ENCODE data around the gene EIF5A2.

EIF5A2 gene

GRCh38 chr3:170869645-170870593 lies 38.5 kb downstream of the EIF5A2 start, which contains the start of gene RPL22L1:
RPL22L1 (minus strand) TSS chr3:170870195; CDS start chr3:170870167, 28 bp downstream.
- H3K36me3 Mint-ChIP-seq (ENCODE audit: low read depth), result peaks cover 23% of the 10 kb centered on the region
- no peaks in the 10 kb centered on the region for H3K9me3 Mint-ChIP-seq
- H3K4me3 Mint-ChIP-seq, result peak within 1 kb of the TSS; percentile 94
- DNase-seq, result peak; percentile 88
- H3K27ac Mint-ChIP-seq, result peak within 1 kb of the TSS; percentile 100
- TF ChIP-seq CTCF (IDR thresholded peaks at IDR 0.05), result no peak
- H3K4me1 Mint-ChIP-seq, result peaks cover 42% of the 10 kb centered on the region
- H3K27me3 Mint-ChIP-seq (ENCODE audit: low read depth, poor library complexity), result peaks cover 3% of the 10 kb centered on the region

- Mint-ChIP-seq H3K27ac (peak overlapping the region; percentile 100), H3K27me3 (ENCODE audit: low read depth, poor library complexity) (peaks cover 3% of the 10 kb centered on the region), H3K4me1 (peaks cover 42% of the 10 kb centered on the region), H3K9me3 (peaks cover 4% of the 10 kb centered on the region), H3K4me3 (peak overlapping the region; percentile 94), H3K36me3 (ENCODE audit: low read depth) (peaks cover 29% of the 10 kb centered on the region)
- no peak for DNase-seq
- TF ChIP-seq CTCF (IDR thresholded peaks at IDR 0.05), result no peak
These were observed 39.2 kb downstream of the EIF5A2 start for GRCh38 chr3:170869239-170869590.

GRCh38 chr3:170868577-170869238 lies 39.7 kb downstream of the EIF5A2 start:
- H3K36me3 Mint-ChIP-seq (ENCODE audit: low read depth), result peaks cover 34% of the 10 kb centered on the region
- peaks cover 42% of the 10 kb centered on the region for H3K4me1 Mint-ChIP-seq
- DNase-seq, result no peak
- H3K27ac Mint-ChIP-seq, result peak overlapping the region; percentile 100
- TF ChIP-seq CTCF (IDR thresholded peaks at IDR 0.05), result no peak
- H3K4me3 Mint-ChIP-seq, result peak overlapping the region; percentile 94
- peaks cover 4% of the 10 kb centered on the region for H3K9me3 Mint-ChIP-seq
- peaks cover 3% of the 10 kb centered on the region for H3K27me3 Mint-ChIP-seq (ENCODE audit: low read depth, poor library complexity)

GRCh38 chr3:170867143-170867937 lies 41.1 kb downstream of the EIF5A2 start:
- TF ChIP-seq CTCF (IDR thresholded peaks at IDR 0.05), result no peak
- peaks cover 4% of the 10 kb centered on the region for H3K9me3 Mint-ChIP-seq
- peaks cover 34% of the 10 kb centered on the region for H3K36me3 Mint-ChIP-seq (ENCODE audit: low read depth)
- H3K4me1 Mint-ChIP-seq, result peaks cover 42% of the 10 kb centered on the region
- DNase-seq, result no peak
- H3K4me3 Mint-ChIP-seq, result peak overlapping the region; percentile 94
- peaks cover 3% of the 10 kb centered on the region for H3K27me3 Mint-ChIP-seq (ENCODE audit: low read depth, poor library complexity)
- peak overlapping the region; percentile 24 for H3K27ac Mint-ChIP-seq

- H3K36me3 Mint-ChIP-seq (ENCODE audit: low read depth), result peaks cover 34% of the 10 kb centered on the region
- peaks cover 42% of the 10 kb centered on the region for H3K4me1 Mint-ChIP-seq
- peaks cover 3% of the 10 kb centered on the region for H3K27me3 Mint-ChIP-seq (ENCODE audit: low read depth, poor library complexity)
- H3K27ac Mint-ChIP-seq, result peak overlapping the region; percentile 9
- H3K9me3 Mint-ChIP-seq, result peaks cover 4% of the 10 kb centered on the region
- no peak for TF ChIP-seq CTCF (IDR thresholded peaks at IDR 0.05)
- no peak overlapping the region for H3K4me3 Mint-ChIP-seq
- DNase-seq, result no peak
These were observed 41.9 kb downstream of the EIF5A2 start for GRCh38 chr3:170866499-170866898.

All from nephron progenitor cell (in vitro differentiated cells).